Measurements from ENCODE around the gene MAPK10. TPM values are rescaled to one million over a fixed set of nuclear protein-coding genes. Genes with fewer than 3 reads are reported as not detected.

MAPK10 gene
- total RNA-seq, 1 experiment from 2014 or later, result 5.2 TPM

- Mint-ChIP-seq H3K4me3 (no peak overlapping the region), H3K27ac (no peak overlapping the region), H3K36me3 (peaks cover 7% of the 10 kb centered on the region), H3K9me3 (peaks cover 9% of the 10 kb centered on the region), H3K27me3 (ENCODE audit: low read depth) (no peaks in the 10 kb centered on the region), H3K4me1 (peaks cover 3% of the 10 kb centered on the region)
- DNase-seq (ENCODE audit: low spot score) (no peak), ATAC-seq (no peak)
- ChIA-PET POLR2A (no interaction called here), CTCF (interaction anchor here (6.2 kb wide), 1 partner anchor 165 kb away, joined by 54 read pairs; no protein-coding TSS in a partner anchor)
- TF ChIP-seq TCF7 (CRISPR knock-in tag; IDR thresholded peaks at IDR 0.05; ENCODE audit: low read depth), result no peak
- no peak for TF ChIP-seq ZBTB43 (CRISPR knock-in tag; IDR thresholded peaks at IDR 0.05)
- TF ChIP-seq ZMAT4 (CRISPR knock-in tag; IDR thresholded peaks at IDR 0.05), result no peak
- no peak for TF ChIP-seq ELF4 (CRISPR knock-in tag; IDR thresholded peaks at IDR 0.05; ENCODE audit: low read depth)
Measured at GRCh38 chr4:85961887-85962286, 398.0 kb downstream of the MAPK10 start.

- 0 out of 2 replicates have a peak, but pooled peaks have one; percentile 10 for ATAC-seq
- no peak for TF ChIP-seq ZNF219 (CRISPR knock-in tag; IDR thresholded peaks at IDR 0.05; ENCODE audit: borderline replicate concordance)
- no peak for TF ChIP-seq FOXP4 (CRISPR knock-in tag; IDR thresholded peaks at IDR 0.05)
- TF ChIP-seq RORB (CRISPR knock-in tag; IDR thresholded peaks at IDR 0.05), result no peak
- TF ChIP-seq CREB1 (CRISPR knock-in tag; IDR thresholded peaks at IDR 0.05), result no peak
- TF ChIP-seq SP1 (CRISPR knock-in tag; conservative IDR thresholded peaks at IDR 0.05), result no peak
- no peak for TF ChIP-seq HMGXB4 (CRISPR knock-in tag; IDR thresholded peaks at IDR 0.05)
- no peak for TF ChIP-seq SMAD3 (CRISPR knock-in tag; IDR thresholded peaks at IDR 0.05; ENCODE audit: borderline replicate concordance)
- TF ChIP-seq USF2 (CRISPR knock-in tag; IDR thresholded peaks at IDR 0.05), result no peak
- no peak for TF ChIP-seq ATF6 (CRISPR knock-in tag; IDR thresholded peaks at IDR 0.05)
- TF ChIP-seq ZNF416 (CRISPR knock-in tag; IDR thresholded peaks at IDR 0.05), result no peak
- no peak for TF ChIP-seq ZNF512 (CRISPR knock-in tag; IDR thresholded peaks at IDR 0.05; ENCODE audit: borderline replicate concordance)
- no peak for TF ChIP-seq ATF1 (CRISPR knock-in tag; IDR thresholded peaks at IDR 0.05)
- TF ChIP-seq PRRX2 (CRISPR knock-in tag; IDR thresholded peaks at IDR 0.05), result no peak
- TF ChIP-seq IRF1 (CRISPR knock-in tag; IDR thresholded peaks at IDR 0.05), result no peak
- DNase-seq (ENCODE audit: low spot score), result no peak
- ChIA-PET POLR2A (no interaction called here), CTCF (interaction anchor here (1.1 to 2.1 kb wide), 2 partner anchors 13 to 160 kb away, joined by 3 to 13 read pairs; no protein-coding TSS in a partner anchor)
- H3K4me1 Mint-ChIP-seq, result peaks cover 42% of the 10 kb centered on the region
- H3K9me3 Mint-ChIP-seq, result no peaks in the 10 kb centered on the region
- no peak overlapping the region for H3K4me3 Mint-ChIP-seq
- H3K27me3 Mint-ChIP-seq (ENCODE audit: low read depth), result no peaks in the 10 kb centered on the region
- H3K27ac Mint-ChIP-seq, result peak overlapping the region; percentile 40
- no peaks in the 10 kb centered on the region for H3K36me3 Mint-ChIP-seq
Measured at GRCh38 chr4:85956293-85956945, 403.4 kb downstream of the MAPK10 start.

Data from WTC11 (cell line).